Stimulated activated CD4-positive, alpha-beta T cell treated with anti-CD3 and anti-CD28 coated beads, Interleukin-1b, Interleukin-23, amount 100 ng/mL, for 1 hour (primary cell): ENCODE results near the gene FLRT1.

Source experiments
- DNase-seq, 2 donors: peaks; one replicate each; pipeline ENCODE4 v3.0.0-alpha.2; 2020; ENCODE audit warnings: low read depth in 2 of 2

Gene FLRT1

DNA sequence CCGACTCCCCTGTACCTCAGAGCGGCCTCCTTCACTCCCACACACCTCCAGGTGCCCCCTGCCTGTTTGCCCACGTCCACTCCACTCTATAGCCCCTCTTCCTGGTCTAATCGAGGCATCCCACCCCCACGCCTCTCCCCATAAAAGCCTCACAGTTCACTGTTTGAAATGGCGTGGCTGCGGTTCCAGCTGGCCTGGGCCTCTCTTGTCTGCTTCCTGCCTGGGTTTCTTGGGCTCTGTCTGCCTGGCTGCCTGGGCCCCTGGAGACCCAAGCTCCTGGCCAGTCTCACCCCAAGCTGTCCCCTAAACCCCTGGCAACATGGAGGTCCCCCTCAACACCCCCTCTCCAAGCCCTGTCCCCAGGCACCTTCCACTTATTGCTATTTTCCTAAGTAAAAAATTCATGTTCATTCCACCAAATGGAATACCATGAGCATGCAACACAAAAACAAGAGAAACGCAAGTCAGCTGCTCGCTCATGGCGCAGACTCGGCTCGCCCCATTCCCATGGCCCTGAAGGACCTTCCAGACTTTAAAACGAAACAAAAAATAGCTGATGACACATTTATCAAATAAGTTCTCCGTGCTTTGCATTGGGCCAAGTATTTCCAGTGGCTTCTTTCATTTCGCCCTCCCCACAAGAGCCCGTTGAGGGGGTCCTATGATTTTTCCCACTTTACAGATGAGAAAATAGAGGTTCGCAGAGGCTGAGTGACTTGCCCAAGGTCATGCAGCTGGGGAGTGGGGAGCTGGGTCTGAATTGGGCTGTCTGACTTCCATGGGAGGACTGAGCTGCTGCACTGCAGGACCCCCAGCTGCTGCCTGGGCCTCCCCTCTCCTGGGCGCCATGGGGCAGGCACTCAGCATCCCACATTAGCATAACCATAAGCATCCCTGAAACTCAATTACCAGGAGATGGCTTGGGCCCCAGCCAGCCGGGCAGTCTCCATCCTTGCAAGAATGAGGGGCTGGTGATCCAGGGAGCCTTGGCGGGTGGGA lies 11.7 kb upstream of the FLRT1 start:
- no peak for DNase-seq

DNA sequence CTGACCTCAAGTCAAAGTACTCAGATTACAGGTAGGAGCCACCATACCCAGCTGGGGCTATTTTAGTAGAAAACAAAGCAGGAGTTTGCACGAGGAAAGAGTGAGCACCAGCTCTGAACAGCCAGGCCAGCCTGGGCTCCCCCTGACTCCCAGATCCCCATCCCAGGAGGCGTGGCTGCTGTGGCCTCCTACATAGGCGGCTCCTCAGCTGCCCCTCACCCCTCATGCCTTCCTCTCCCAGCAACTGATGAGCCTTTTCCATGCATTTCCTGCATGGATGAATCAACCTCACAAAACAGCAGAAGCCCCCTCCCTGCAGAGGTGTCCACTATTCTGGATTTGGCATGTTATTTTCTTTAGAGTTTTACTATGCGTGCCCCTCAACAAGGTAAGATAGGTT lies 10.5 kb upstream of the FLRT1 start:
- DNase-seq: no peak

DNA sequence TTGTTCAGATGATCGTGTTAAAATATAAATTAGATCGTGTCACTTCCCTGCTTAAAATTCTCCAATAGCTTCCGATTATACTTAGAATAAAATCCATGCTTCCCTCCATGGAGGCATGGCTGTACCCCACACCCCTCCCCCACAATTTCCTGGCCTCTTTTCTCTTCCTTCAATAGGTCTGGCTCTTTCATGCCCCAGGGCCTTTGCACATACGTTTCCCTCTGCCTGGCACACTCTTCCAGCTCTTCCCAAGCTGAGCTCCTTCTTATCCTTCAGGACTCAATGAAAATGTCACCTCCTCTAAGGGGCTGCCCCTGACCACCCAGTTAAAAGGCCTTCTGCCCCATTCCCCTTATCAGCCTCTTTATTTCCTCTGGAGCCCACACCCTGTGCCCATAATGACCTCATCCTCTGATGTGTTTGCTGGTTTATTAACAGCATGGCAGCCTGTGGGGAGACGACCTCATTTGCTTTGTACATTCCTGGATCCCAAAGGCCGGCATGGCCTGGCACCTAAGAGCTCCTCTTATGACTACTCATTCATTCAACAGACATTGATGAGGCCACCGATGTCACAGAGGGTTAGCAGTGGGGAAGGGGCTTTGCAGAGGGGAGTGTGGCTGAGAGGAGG lies 9.0 kb upstream of the FLRT1 start:
- DNase-seq: no peak

DNA sequence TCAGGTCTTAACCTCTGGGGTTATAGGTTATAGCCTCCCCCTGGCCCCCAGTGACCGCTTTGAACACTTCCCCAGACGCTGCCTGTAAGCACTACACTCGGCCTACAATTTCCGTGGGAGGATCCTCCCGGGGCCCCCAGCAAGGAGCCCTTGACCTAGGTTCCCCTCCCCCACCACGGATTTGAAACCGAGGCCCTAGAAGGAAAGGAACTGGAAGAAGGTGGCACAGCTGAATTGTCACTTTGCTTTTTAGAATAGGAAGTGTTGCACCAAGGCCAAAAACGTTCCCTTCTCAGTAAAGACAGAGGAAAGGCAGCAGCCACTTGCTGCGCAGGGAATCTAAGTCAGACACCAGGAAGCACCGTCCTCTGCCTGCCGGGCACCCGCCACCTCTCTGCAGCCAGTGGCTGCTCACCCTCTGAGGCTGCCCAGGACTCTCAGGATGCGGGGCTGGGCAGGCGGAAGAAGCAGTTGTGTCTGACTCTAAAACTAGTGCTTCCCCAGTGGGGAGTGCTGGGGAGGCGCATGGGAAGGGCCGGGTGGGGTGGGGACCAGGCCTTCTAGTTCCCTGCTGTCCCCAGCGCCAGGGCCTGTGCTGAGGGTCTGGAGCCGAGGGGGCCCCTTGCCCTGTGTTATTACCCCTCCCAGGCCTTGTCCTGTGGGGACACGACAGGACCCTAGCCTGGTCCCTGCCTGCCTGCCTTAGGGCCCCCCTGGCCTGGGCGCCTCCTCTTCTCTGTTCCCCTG lies 7.9 kb upstream of the FLRT1 start:
- DNase-seq: no peak

DNA sequence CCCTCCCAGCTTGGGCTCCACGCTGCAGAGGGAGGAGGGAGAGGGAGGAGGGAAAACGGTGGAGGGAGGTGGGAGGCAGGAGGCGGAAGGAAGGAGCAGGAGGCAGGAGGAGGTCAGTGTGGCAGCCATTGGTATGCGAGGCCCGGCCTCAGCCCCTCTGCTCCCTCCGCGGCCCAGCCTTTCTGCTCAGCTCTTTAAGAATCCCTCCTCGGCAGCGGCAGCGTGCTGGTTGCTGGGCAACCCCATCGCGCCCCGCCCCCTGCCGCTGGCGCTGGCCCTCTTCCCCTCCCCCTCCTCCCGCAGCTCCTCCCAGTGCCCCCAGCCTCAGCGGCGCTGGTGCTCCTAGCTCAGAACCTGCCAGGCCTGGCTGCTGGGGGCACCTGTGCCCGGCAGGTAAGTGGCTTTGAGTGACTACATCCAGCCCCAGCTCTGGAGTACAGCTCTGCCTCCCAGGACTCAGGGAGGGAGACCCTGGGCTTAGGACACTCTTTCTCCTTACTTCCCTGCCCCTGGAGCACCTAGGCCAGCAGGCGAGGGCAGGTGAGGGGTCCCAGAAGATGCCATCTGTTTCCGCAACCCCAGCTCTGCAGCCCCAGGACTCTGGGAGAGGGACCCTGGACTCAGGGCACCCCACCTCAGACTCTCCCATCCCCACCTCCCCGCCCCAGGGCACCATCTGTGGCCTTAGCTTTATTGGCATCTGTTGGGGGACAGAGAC lies 7.2 kb upstream of the FLRT1 start:
- DNase-seq: no peak

DNA sequence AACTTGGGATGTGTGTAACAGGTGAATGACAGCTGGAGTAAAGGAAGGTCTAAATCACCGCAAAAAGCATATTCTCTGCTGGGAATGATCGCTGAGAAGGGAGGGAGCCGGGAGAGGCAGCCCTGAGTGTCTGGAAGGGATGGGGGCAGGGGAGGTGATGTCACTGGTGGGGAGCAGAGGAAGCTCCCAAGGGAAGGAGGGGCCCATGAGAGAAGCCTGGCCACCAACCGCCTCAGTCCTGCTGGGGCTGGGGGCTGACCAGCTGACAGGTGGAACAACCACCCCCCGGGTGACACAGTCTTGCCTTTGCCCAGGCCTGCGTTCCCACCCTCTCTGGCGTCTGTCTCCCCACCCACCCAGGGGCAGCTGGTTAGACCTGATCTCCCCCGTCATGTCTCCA lies 6.0 kb upstream of the FLRT1 start:
- no peak for DNase-seq

DNA sequence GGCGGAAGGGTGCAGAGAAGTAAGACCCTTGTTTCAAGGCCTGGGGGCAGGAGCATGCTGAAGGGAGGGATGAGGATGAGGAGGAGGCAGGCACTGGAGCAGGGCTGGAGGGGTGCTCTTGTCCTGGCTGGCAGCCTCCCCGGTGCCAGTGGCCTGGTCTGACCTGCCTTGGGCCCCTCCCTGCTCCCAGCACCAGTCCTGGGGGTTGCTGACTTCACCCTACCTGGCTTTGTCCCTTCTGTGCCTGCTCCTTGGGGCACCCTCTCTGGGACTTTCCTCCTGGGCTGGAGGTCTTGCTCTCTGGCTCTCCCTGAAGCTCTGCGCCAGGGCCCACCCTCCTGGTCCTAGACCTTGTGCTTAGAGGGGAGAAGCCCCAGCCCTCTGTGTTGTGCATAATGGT lies 4.7 kb upstream of the FLRT1 start:
- no peak for DNase-seq

DNA sequence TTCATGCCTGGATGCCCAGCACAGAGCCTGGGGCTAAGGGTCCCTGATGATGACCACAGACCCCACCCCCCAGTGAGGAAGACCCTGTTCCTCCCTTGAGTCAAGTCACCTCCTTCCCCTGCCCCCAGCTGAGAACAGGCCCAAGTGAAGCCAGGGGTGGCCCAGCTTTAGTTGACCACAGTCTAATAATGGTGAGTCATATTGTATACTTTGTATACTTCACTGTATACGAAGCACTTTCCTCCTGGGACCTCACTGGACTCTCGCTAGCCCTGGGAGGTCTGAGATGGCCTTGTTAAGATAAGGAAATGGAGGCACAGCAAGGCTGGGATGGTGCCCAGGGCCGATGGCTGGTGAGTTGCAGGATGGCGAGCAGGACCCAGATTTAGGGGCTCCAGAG lies 3.7 kb upstream of the FLRT1 start:
- DNase-seq: no peak

DNA sequence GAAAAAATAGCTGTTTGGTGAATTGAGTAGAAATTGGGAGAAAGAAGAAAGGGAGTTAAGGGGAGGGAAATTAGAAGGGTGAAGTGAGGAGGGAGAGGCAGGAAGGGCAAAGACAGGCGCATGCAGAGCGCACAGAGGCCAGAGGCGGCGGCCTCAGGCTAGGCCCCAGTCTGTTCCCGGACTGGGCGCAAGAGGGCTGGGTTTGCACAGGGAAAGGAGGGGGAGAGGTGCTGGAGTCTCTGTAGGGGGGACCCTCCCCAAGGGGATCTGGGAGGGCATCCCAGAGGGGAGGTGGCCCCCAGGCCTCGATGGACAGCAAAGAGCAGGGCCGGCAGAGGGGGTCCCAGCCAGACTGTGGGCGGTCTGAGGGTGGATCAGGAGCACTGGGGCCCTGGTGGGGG lies 1.3 kb upstream of the FLRT1 start:
- no peak for DNase-seq

DNA sequence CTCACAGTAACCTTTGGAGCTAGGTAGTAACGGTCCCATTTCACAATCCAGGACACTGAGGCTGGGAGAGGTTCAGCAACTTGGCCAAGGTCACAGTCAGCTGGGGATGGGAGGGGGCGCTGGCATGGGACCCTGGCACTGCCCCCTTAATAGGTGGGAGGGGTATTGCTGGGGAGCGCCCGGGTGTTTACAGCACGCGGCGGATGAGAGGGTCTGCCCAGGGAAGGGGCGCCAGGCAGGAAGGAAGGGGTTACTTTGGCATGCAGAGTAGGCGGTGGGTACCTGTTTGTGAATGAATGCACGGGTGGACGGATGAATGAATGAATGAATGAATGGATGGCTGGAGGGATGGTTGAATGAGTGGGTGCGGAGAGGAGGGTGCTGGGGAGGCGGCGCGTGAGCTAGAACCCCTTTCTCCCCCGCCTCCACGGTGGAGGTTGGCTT lies 628 bp upstream of the FLRT1 start:
- DNase-seq: no peak

DNA sequence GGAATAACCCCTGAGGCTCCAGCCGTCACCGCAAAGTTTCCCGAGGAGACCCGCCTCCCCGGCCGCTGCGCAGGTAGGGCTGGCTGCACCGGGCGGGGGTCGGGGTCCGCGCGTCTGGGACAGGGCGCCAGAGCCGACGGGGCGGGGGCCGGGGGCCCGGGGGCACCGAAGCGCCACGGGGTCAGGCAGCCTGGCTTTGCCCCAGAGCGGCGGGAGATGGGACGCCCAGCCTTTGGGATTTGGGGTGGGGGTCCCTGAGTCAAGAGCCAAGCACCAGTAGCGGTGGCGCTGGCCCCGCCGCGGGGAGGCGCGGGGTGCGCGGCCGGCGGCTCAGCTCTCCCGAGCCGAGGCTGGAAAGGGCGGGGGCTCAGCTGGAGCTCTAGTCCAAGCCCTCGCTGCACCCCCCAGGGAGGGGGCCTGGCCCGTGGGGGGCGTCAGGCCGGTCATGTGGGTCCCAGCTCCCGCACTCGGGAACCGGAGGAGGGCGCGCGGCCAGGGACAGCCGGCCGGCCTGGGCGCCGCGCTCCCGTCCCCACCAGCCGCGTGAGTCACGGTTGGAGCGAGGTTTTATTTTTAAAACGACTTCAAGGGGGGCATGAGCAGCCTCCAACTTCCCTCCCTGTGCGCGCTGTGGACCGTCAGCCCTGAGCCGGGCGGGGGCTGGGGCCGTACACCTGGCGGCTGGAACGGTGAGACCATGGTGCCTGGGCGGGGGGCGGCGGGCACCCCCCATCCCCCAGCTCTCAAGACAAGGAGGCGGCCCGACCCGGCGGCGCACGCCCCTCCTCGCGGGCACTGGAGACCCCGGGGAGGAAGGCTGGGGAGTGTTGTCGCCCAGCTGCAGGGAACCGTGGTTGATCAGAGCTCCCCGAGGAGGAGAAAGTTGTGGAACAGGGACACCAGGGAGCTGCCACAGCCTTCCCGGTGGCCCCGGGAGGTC lies 626 bp downstream of the FLRT1 start:
- DNase-seq: no peak

DNA sequence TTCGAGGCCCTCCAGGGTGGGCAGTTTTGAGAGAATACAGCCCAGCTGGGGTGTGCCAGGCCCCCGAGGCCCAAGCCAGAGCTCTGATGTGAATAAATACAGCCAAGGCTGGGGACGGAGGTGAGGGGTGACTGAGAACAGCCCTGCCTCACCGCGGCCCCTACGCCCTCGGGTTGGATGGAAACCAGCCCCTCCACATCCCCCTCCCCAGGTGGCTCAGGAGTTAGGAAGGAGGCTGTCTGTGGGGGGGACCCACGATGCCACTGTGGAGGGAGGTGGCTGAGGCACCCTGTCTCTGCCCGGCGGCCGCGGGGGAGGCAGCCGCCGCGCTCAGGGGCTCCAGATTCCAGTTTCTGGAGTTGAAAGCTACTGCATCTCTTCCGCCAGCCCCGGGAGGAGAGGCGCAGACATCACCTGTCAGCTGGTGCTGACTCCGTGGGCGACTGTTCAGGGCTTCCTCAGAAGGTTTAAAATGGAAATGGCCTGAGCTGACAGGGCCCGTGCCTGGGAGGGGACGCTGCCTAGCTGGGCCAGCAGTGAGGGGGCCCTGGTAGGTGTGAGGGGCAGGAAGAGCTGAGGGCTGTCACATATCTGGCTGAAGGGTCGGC lies 1.4 kb downstream of the FLRT1 start:
- DNase-seq: no peak

DNA sequence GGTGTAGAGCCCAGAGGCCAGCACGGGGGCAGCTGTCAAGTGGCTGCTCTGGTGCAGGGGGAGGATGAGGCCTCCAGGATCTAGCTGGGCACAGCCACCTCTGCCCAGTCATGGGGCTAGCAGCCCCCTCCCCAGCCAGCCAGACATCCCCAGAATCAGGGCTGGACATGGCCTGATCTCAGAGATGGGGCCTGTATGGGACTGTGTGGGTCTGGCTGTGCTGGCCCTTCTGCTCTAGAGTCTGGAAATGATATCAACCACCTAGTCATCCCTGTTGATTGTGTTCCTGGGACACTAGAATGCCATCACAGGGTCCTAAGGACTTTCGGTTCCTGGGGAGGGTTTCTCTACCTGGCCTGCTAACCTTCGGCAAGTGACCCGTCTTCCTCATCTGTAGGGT lies 2.8 kb downstream of the FLRT1 start:
- no peak for DNase-seq

DNA sequence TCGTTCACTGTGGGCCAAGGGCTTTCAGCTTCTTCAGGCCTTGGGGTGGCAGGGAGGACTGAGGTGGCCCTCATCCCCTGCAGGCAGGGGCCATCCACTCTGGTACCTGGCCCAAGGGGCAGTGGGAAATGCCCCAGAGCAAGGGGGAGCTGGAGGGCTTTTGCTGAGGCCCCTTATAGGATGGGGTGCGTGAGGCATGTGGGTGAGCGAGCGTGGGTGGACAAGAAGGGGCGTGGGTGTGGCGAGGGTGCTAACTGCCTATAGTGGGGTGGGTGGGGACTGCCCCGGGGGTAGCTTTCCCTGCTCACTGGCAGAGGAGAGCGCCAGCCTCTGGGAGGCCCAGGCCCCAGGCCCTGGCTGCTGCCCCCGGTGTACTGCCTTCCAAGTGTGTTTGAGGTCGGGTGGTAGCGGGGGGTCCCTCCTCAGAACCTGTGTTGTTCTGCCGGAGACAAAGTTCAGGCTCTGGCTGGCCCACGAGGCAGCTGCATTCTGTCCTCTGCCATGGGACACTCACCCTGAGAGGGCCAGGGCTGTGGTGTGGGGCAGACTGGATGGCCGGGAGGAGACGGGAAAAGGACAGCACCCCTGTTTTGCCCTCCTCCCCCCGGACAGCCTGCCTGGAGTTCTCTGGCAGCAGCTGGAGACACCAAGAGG lies 3.4 kb downstream of the FLRT1 start:
- no peak for DNase-seq

DNA sequence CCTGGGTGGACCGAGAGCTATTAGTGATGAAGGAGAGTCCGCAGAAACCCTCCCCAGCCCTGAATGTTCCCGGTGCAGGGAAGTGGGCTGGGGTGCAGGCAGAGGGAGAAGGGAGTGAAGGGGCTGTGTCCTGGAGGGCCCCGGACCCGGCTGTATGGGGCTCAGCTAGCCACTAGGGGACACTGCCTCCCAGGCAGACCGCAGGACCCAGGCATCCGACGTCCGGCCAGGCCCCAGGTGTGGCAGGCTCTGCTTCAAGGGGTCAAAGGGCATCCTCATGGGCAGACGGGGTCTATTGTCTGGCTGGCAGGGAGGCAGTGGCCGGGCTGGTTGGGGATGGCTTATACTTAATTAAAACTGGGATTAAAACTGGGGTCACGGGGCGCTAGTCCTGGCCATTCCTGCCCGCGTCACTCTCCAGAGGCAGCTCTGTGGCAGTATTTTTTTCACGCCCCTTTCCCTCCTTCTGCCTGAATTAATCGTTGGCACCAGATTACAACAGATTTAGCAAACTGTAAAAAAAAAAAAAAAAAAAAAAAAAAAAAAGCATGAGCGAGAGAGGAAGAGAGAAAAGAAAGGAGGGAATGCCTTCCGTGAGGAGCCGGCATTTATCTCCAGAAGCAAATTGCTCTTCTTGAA lies 5.1 kb downstream of the FLRT1 start:
- DNase-seq: no peak

DNA sequence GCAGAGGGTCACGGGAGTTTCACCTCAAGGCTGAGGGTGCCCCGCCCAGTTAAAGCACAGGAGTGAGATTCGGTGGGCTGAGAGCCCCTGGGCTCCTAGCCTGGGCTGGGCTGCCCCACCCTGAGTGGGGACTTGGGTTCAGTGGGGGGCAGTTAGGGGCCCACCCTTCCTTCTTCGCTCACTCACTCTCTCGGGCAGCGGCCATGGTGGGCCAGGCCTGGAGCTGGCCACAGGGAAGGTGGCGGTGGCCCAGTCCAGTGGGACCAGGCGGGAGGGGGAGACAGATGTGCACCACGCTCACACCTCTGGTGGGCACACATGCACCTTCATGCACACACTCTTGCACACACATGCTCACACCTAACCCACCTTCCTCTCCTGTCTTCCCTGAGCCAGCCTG lies 6.1 kb downstream of the FLRT1 start:
- DNase-seq: no peak

DNA sequence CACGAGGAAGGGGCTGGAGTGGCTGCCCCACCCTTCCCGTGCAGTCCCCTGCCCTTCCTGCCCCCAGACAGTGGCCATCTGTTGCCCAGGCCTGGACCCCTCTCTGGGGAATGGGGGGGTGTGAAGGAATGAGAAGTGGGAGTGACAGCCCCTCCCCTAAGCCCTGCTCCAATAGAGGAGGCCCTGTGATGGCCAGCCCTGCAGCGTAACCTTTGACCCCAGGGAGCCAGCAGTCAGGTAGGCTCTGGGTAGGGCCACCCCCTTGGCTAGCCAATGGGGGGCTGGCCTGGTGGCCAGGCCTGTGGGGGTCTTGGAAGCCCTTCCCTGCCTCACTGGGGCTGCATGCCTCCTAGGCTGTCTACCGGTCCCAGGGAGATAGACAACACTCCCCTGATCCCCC lies 6.6 kb downstream of the FLRT1 start:
- DNase-seq: no peak

DNA sequence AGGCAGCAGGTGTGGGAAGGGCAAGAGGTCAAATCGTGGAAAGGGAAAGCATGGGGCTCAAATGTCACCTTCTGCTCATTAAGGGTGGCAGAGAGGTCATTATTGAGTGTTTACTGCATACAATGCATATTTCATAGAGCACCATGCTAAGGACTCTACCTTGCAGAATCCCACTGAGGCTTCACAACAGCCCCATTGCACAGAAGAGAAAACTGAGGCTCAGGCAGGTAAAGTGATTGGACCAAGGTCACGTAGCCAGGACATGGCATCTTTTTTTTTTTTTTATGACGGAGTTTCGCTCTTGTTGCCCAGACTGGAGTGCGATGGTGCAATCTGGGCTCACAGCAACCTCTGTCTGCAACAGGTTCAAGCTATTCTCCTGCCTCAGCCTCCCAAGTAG lies 7.8 kb downstream of the FLRT1 start:
- DNase-seq: no peak

DNA sequence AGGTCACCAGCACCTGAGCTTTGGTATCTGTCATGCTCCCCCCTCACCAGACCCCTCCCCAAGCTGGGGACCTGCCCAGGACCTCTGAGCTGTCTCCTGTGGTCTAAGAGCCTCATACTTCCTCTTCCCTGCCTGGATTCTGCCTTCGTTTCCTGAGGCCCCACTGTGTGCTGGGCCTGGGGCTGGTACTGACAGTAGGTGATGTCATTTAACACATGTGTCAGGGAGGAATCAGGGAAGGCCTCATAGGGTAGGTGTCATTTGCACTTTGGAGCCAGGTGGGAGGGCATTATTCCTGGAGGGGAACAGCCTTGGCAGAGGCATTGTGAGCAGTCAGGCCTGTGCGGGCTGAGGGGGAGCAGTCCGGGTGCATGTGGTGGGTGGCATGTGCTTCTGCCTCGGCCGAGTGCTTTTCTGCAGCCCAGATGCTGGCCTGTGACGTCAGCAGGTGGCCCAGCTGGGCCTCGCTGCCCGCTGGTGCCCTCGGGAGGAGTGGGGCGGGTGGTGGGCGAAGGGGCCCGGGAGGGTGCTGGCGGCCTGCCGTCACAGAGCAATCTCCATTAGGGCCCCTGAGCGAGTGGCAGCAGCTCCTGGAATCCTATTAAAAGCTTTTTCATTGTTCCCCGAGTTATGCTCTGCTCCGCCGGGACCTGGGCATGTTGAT lies 9.1 kb downstream of the FLRT1 start:
- DNase-seq: no peak
